ENCODE results near the gene ARID5A.

The ARID5A gene

GRCh38 chr2:96601382-96602292 lies 65.1 kb downstream of the ARID5A start:
- CTCF ChIA-PET = interaction anchor here (0.8 kb wide), 1 partner anchor 27 kb away, joined by 3 read pairs; no protein-coding TSS in a partner anchor
- POLR2A ChIA-PET = interaction anchor here (1.2 kb wide), 1 partner anchor 8 kb away, joined by 3 read pairs; no protein-coding TSS in a partner anchor
- TF ChIP-seq SUZ12 (IDR thresholded peaks at IDR 0.05) (no peak), FOXA1 (IDR thresholded peaks at IDR 0.05) (no peak), L3MBTL2 (conservative IDR thresholded peaks at IDR 0.05) (no peak), CTBP1 (IDR thresholded peaks at IDR 0.05; ENCODE audit: borderline replicate concordance) (no peak), LEF1 (IDR thresholded peaks at IDR 0.05; ENCODE audit: borderline replicate concordance) (no peak), PKNOX1 (IDR thresholded peaks at IDR 0.05) (no peak), HDGF (IDR thresholded peaks at IDR 0.05; ENCODE audit: borderline replicate concordance) (no peak), ARNT (IDR thresholded peaks at IDR 0.05) (no peak), FOXM1 (IDR thresholded peaks at IDR 0.05; ENCODE audit: borderline replicate concordance) (no peak), FOXK2 (IDR thresholded peaks at IDR 0.05) (no peak), NFRKB (IDR thresholded peaks at IDR 0.05) (no peak), ELF4 (IDR thresholded peaks at IDR 0.05) (no peak), BHLHE40 (IDR thresholded peaks at IDR 0.05; ENCODE audit: borderline replicate concordance) (no peak), SP1 (IDR thresholded peaks at IDR 0.05) (no peak)
- no peak for DNase-seq (ENCODE audit: extremely low spot score)

Measured in HEK293T (cell line).